AG04450 (cell line): ENCODE measurements around the gene MCF2L. TPM values are rescaled to one million over a fixed set of nuclear protein-coding genes. Genes with fewer than 3 reads are reported as not detected.

Source experiments
- CTCF ChIA-PET: fragments of 300-600, 350-600 bp; formaldehyde crosslinking; extraction: SDS; loops from one replicate; lab custom pipeline; 2022; ENCODE audit warnings: antibody characterized with exemption, inconsistent platforms; lab: Charles Lee
- POLR2A ChIA-PET: fragments of 350-600 bp; formaldehyde crosslinking; extraction: SDS; loops from one replicate; lab custom pipeline; 2021; ENCODE audit warnings: antibody characterized with exemption, inconsistent platforms; lab: Yijun Ruan, JAX
- DNase-seq: peaks from one replicate; pipeline ENCODE4 v3.0.0-alpha.2; 2011; ENCODE audit warnings: low read depth, low spot score
- H3K27ac ChIP-seq: one replicate; pipeline ENCODE4 v1.5.1; 2012; ENCODE audit warnings: low read depth, low read length, control low read depth
- H3K27me3 ChIP-seq: one replicate; pipeline ENCODE4 v1.6.0; 2012; ENCODE audit warnings: low read length; ENCODE audit not compliant: control insufficient read depth, insufficient read depth
- H3K4me3 ChIP-seq: 2 replicates; pipeline ENCODE4 v1.5.1; 2011; ENCODE audit warnings: mild to moderate bottlenecking, low read depth, low read length, control low read depth
- H3K9me3 ChIP-seq: 2 replicates; pipeline ENCODE4 v1.5.1; 2012; ENCODE audit warnings: low read length; ENCODE audit not compliant: control insufficient read depth, insufficient read depth
- CTCF ChIP-seq: IDR thresholded peaks from 2 replicates; pipeline ENCODE4 v1.5.1; 2011; ENCODE audit warnings: low read depth, low read length, control low read depth, inconsistent platforms
- polyA plus RNA-seq: library from polyadenylated mRNA; depleted of rRNA; stranded (reverse); fragments of >200 nt; gene quantifications from 2 replicates; pipeline ENCODE4 v1.2.3, GENCODE V29; 2011

MCF2L gene
- polyA plus RNA-seq, 1 experiment, result 0.04 TPM

- TF ChIP-seq CTCF, result no peak
- no peak for DNase-seq
- peaks cover 13% of the 10 kb centered on the region; the same call in 1 of the 2 replicates for H3K9me3 ChIP-seq
- POLR2A ChIA-PET, result no interaction called here
- peaks cover 15% of the 10 kb centered on the region for H3K27me3 ChIP-seq
- CTCF ChIA-PET, result no interaction called here
- H3K4me3 ChIP-seq, result no peak overlapping the region
- no peak overlapping the region for H3K27ac ChIP-seq
Measured at GRCh38 chr13:113031465-113031864, 62.5 kb downstream of the MCF2L start.

DNA sequence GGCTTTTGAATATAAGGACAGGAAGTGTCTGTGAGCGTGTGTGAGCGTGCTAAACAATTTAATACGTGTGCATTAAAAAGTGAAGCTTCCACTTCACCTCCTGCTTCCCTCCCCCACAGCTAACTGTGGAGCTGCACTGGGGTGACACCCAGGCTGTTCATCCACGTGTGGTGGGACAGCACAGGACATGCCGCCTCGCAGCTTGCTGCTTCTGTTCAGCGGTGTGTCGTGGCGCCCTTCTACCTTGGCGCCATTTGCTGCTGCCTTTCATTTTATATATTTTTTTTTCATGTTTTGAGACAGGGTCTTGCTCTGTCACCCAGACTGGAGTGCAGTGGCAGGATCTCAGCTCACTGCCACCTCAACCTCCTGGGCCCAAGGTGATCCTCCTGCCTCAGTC, 63.3 kb downstream of the MCF2L start:
- CTCF ChIA-PET, result no interaction called here
- Histone ChIP-seq H3K9me3 (peaks cover 13% of the 10 kb centered on the region; the same call in 1 of the 2 replicates), H3K4me3 (no peak overlapping the region), H3K27me3 (peaks cover 11% of the 10 kb centered on the region), H3K27ac (no peak overlapping the region)
- no peak for TF ChIP-seq CTCF
- POLR2A ChIA-PET, result no interaction called here
- DNase-seq, result no peak

- Histone ChIP-seq H3K27me3 (peaks cover 5% of the 10 kb centered on the region), H3K4me3 (no peak overlapping the region), H3K27ac (no peak overlapping the region), H3K9me3 (peaks cover 13% of the 10 kb centered on the region; the same call in 1 of the 2 replicates)
- TF ChIP-seq CTCF, result no peak
- ChIA-PET CTCF (interaction anchor here (0.7 kb wide), 1 partner anchor 16 kb away, joined by 5 read pairs; no protein-coding TSS in a partner anchor), POLR2A (no interaction called here)
- no peak for DNase-seq
Measured at GRCh38 chr13:113033054-113033850, 64.2 kb downstream of the MCF2L start.

DNA sequence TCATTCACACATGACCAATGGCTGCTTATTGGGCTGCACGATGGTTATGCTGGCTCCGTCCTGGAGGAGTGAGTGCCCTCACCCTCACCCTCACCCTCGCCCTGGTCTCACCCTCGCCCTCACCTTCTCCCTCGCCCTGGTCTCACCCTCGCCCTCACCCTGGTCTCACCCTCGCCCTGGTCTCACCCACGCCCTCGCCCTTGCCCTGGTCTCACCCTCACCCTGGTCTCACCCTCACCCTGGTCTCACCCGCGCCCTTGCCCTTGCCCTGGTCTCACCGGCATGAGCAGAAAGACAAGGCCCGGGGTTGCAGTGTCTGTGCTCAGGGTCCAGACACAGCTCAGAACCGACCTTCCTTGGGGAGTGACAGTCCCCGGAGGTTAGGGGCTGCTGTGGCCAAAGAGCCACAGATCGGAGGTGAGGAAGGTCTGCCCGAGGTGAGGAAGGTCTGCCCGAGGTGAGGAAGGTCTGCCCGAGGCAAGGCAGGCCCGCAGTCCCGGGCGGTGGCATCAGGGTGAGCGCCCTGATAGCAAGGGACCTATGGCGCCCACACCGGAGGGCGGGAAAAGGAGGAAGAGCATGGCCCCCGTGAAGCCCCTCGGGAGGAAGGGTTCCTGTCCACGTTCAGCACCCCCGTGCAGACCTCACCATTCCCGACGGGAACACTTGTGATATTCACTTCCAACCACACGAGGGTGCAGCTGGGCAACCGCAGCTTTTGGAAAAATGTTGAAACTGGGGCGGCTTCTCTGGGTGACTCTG, 65.6 kb downstream of the MCF2L start:
- Histone ChIP-seq H3K27me3 (peaks cover 2% of the 10 kb centered on the region), H3K9me3 (peaks cover 13% of the 10 kb centered on the region; the same call in 1 of the 2 replicates), H3K27ac (no peak overlapping the region), H3K4me3 (no peak overlapping the region)
- POLR2A ChIA-PET, result no interaction called here
- DNase-seq, result peak; percentile 15
- peak; percentile 80 for TF ChIP-seq CTCF
- CTCF ChIA-PET, result interaction anchor here (0.6 to 2.4 kb wide), 7 partner anchors 14 to 373 kb away, joined by 3 to 5 read pairs (median 3); no protein-coding TSS in a partner anchor
